ENCODE results near the gene C6.

DNA sequence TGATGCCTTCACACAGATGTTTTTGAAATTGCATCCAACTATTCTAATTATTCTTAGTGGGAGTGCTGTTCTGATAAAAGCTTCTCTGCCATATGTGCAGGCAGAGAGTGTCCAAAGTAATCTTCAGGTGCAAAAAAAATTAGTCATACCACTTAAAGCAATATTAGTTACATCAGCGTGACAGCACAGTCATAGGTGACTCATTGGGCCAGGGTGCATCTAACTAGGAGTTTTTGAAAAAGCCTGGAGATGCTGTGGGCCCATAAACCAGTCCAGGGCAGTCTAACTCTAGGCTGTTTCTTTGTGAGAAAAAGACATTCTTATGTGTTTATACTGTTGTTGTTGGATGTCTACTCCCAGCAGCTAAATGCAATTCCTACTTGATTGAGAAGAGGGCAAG is 33.0 kb upstream of the C6 start:
- TF ChIP-seq, protein P1, sequence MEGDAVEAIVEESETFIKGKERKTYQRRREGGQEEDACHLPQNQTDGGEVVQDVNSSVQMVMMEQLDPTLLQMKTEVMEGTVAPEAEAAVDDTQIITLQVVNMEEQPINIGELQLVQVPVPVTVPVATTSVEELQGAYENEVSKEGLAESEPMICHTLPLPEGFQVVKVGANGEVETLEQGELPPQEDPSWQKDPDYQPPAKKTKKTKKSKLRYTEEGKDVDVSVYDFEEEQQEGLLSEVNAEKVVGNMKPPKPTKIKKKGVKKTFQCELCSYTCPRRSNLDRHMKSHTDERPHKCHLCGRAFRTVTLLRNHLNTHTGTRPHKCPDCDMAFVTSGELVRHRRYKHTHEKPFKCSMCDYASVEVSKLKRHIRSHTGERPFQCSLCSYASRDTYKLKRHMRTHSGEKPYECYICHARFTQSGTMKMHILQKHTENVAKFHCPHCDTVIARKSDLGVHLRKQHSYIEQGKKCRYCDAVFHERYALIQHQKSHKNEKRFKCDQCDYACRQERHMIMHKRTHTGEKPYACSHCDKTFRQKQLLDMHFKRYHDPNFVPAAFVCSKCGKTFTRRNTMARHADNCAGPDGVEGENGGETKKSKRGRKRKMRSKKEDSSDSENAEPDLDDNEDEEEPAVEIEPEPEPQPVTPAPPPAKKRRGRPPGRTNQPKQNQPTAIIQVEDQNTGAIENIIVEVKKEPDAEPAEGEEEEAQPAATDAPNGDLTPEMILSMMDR (IDR thresholded peaks at IDR 0.05), result no peak
- TF ChIP-seq POLR2A (IDR thresholded peaks at IDR 0.05), result no peak
- TF ChIP-seq POLR2AphosphoS5 (IDR thresholded peaks at IDR 0.05), result no peak
